ENCODE data around the gene THAP6.
"Not testable (repeated sequence)": the region's sequence is repeated elsewhere in the genome, so short reads cannot be mapped to it uniquely, and the experiment has no call there.

The THAP6 gene

GRCh38 chr4:75514131-75514948 lies at the start of gene THAP6, which contains the start of gene RCHY1:
TSS of gene THAP6 (plus strand) at chr4:75514473. CDS start at chr4:75515453, 980 bp downstream.
TSS of gene RCHY1 (minus strand) at chr4:75514403. CDS start at chr4:75514286, 117 bp downstream.
- peak; percentile 81 to 91 for DNase-seq (ENCODE audit: low read depth in 1 of 2, low spot score in 1 of 2)

GRCh38 chr4:75469896-75470295 lies 44.4 kb upstream of the THAP6 start:
- DNase-seq (ENCODE audit: low read depth in 1 of 2, low spot score in 1 of 2) = no peak

- no peak for DNase-seq (ENCODE audit: low read depth in 1 of 2, low spot score in 1 of 2)
These were observed 43.5 kb upstream of the THAP6 start for GRCh38 chr4:75470738-75471137.

- no peak for DNase-seq (ENCODE audit: low read depth in 1 of 2, low spot score in 1 of 2)
These were observed 37.1 kb upstream of the THAP6 start for GRCh38 chr4:75477201-75477600.

GRCh38 chr4:75484190-75484589 lies 30.1 kb upstream of the THAP6 start:
- no peak for DNase-seq (ENCODE audit: low read depth in 1 of 2, low spot score in 1 of 2)

- DNase-seq (ENCODE audit: low read depth in 1 of 2, low spot score in 1 of 2) = no peak
These were observed 24.1 kb upstream of the THAP6 start for GRCh38 chr4:75490155-75490554.

GRCh38 chr4:75494563-75494962 lies 19.7 kb upstream of the THAP6 start:
- no peak for DNase-seq (ENCODE audit: low read depth in 1 of 2, low spot score in 1 of 2)

- DNase-seq (ENCODE audit: low read depth in 1 of 2, low spot score in 1 of 2) = no peak
These were observed 18.8 kb upstream of the THAP6 start for GRCh38 chr4:75495476-75495875.

GRCh38 chr4:75496406-75496805 lies 17.9 kb upstream of the THAP6 start:
- DNase-seq (ENCODE audit: low read depth in 1 of 2, low spot score in 1 of 2) = no peak

GRCh38 chr4:75497133-75497532 lies 17.1 kb upstream of the THAP6 start:
- no peak for DNase-seq (ENCODE audit: low read depth in 1 of 2, low spot score in 1 of 2)

- no peak for DNase-seq (ENCODE audit: low read depth in 1 of 2, low spot score in 1 of 2)
These were observed 16.2 kb upstream of the THAP6 start for GRCh38 chr4:75498041-75498440.

- DNase-seq (ENCODE audit: low read depth in 1 of 2, low spot score in 1 of 2) = no peak
These were observed 14.4 kb upstream of the THAP6 start for GRCh38 chr4:75499900-75500299.

GRCh38 chr4:75502671-75503070 lies 11.6 kb upstream of the THAP6 start:
- DNase-seq (ENCODE audit: low read depth in 1 of 2, low spot score in 1 of 2) = no peak

GRCh38 chr4:75505630-75506029 lies 8.6 kb upstream of the THAP6 start:
- no peak for DNase-seq (ENCODE audit: low read depth in 1 of 2, low spot score in 1 of 2)

- DNase-seq (ENCODE audit: low read depth in 1 of 2, low spot score in 1 of 2) = not testable (repeated sequence)
These were observed 4.7 kb upstream of the THAP6 start for GRCh38 chr4:75509592-75509991.

- no peak for DNase-seq (ENCODE audit: low read depth in 1 of 2, low spot score in 1 of 2)
These were observed 2.4 kb upstream of the THAP6 start for GRCh38 chr4:75511841-75512240.

GRCh38 chr4:75512386-75513211 lies 1.7 kb upstream of the THAP6 start:
- no peak for DNase-seq (ENCODE audit: low read depth in 1 of 2, low spot score in 1 of 2)

GRCh38 chr4:75513526-75514130 lies 645 bp upstream of the THAP6 start:
- DNase-seq (ENCODE audit: low read depth in 1 of 2, low spot score in 1 of 2) = peak in 1 of 2 donors; percentile 1

- peak in 1 of 2 donors; percentile 1 for DNase-seq (ENCODE audit: low read depth in 1 of 2, low spot score in 1 of 2)
These were observed 808 bp downstream of the THAP6 start for GRCh38 chr4:75514949-75515612.

GRCh38 chr4:75516144-75516543 lies 1.9 kb downstream of the THAP6 start:
- DNase-seq (ENCODE audit: low read depth in 1 of 2, low spot score in 1 of 2) = no peak

- DNase-seq (ENCODE audit: low read depth in 1 of 2, low spot score in 1 of 2) = not testable (repeated sequence)
These were observed 5.2 kb downstream of the THAP6 start for GRCh38 chr4:75519452-75519851.

All from activated CD4-positive, alpha-beta T cell treated with anti-CD3 and anti-CD28 coated beads, Interleukin-2, amount 50 U/mL, for 24 hours (primary cell).